ENCODE data around the gene ABCD3. TPM values are rescaled to one million over a fixed set of nuclear protein-coding genes. Genes with fewer than 3 reads are reported as not detected.

The ABCD3 gene
- total and polyA plus RNA-seq, 2 of the 13 experiments (the other 11 are each of a cell fraction or from before 2014, with no cell fraction given), result 27.5 to 166 TPM

GRCh38 chr1:94540440-94541245 is 122.5 kb downstream of the ABCD3 start (continued):
- TF ChIP-seq TCF7L2 (IDR thresholded peaks at IDR 0.05; ENCODE audit: low read depth, low read length) (no peak), ZNF839 (CRISPR knock-in tag; IDR thresholded peaks at IDR 0.05; ENCODE audit: borderline replicate concordance) (no peak), GATAD1 (CRISPR knock-in tag; IDR thresholded peaks at IDR 0.05) (no peak), ZNF468 (CRISPR knock-in tag; IDR thresholded peaks at IDR 0.05) (no peak), SSRP1 (CRISPR knock-in tag; IDR thresholded peaks at IDR 0.05) (no peak), ASH2L (IDR thresholded peaks at IDR 0.05; ENCODE audit: insufficient read length, low read depth, low read length) (peak; percentile 52), MATR3 (CRISPR knock-in tag; IDR thresholded peaks at IDR 0.05) (no peak), RFX5 (IDR thresholded peaks at IDR 0.05; ENCODE audit: low read depth, low read length) (no peak), SOX13 (IDR thresholded peaks at IDR 0.05) (no peak), SOX13 (CRISPR knock-in tag; conservative IDR thresholded peaks at IDR 0.05 in 1 of 2, IDR thresholded peaks at IDR 0.05 in 1 of 2) (no peak), RELA (CRISPR knock-in tag; IDR thresholded peaks at IDR 0.05) (no peak), EEA1 (CRISPR knock-in tag; IDR thresholded peaks at IDR 0.05; ENCODE audit: borderline replicate concordance) (no peak), ATF3 (CRISPR knock-in tag; IDR thresholded peaks at IDR 0.05) (no peak), ZNF530 (CRISPR knock-in tag; IDR thresholded peaks at IDR 0.05; ENCODE audit: low read depth) (no peak), HNRNPL (IDR thresholded peaks at IDR 0.05; ENCODE audit: low read depth, low read length) (no peak), ISX (CRISPR knock-in tag; conservative IDR thresholded peaks at IDR 0.05) (0 out of 2 replicates have a peak, but pooled peaks have one; percentile 43), ZNF615 (CRISPR knock-in tag; IDR thresholded peaks at IDR 0.05; ENCODE audit: borderline replicate concordance) (no peak), ZNF44 (CRISPR knock-in tag; IDR thresholded peaks at IDR 0.05) (no peak)
- TF ChIP-seq, protein P1, sequence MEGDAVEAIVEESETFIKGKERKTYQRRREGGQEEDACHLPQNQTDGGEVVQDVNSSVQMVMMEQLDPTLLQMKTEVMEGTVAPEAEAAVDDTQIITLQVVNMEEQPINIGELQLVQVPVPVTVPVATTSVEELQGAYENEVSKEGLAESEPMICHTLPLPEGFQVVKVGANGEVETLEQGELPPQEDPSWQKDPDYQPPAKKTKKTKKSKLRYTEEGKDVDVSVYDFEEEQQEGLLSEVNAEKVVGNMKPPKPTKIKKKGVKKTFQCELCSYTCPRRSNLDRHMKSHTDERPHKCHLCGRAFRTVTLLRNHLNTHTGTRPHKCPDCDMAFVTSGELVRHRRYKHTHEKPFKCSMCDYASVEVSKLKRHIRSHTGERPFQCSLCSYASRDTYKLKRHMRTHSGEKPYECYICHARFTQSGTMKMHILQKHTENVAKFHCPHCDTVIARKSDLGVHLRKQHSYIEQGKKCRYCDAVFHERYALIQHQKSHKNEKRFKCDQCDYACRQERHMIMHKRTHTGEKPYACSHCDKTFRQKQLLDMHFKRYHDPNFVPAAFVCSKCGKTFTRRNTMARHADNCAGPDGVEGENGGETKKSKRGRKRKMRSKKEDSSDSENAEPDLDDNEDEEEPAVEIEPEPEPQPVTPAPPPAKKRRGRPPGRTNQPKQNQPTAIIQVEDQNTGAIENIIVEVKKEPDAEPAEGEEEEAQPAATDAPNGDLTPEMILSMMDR (CRISPR knock-in tag; IDR thresholded peaks at IDR 0.05), result no peak

Measured in HepG2 (cell line).